Kidney (tissue), 14 donors: Measurements from ENCODE around the gene IQGAP3. TPM values are rescaled to one million over a fixed set of nuclear protein-coding genes. Genes with fewer than 3 reads are reported as not detected.

Experiments used
- DNase-seq, 5 donors: peaks; one replicate each; pipeline ENCODE4 v3.0.0-alpha.2; 2013 to 2020
- FAIRE-seq: peaks from 2 replicates; lab custom pipeline; 2012; peaks lifted over from hg19 to GRCh38; lab: Jason Lieb, UNC
- H3K27ac ChIP-seq, 2 donors: one replicate each; pipeline ENCODE4 v1.7.0; 2013; ENCODE audit warnings: low read depth in 2 of 2, low read length in 2 of 2, inconsistent platforms in 1 of 2
- H3K27me3 ChIP-seq: one replicate; pipeline ENCODE4 v1.7.1; 2013; ENCODE audit warnings: low read length, inconsistent platforms; ENCODE audit not compliant: control insufficient read depth, insufficient read depth
- H3K36me3 ChIP-seq, 3 donors: one replicate each; pipeline versions ENCODE4 v1.7.0 to v1.7.1; 2013; ENCODE audit warnings: low read length in 3 of 3, control low read depth in 1 of 3, inconsistent platforms in 1 of 3; ENCODE audit not compliant: insufficient read depth in 3 of 3, control insufficient read depth in 2 of 3
- H3K4me1 ChIP-seq, 3 donors: one replicate each; pipeline versions ENCODE4 v1.7.0 to v1.7.1; 2013; ENCODE audit warnings: low read length in 3 of 3, inconsistent platforms in 1 of 3, low read depth in 1 of 3; ENCODE audit not compliant: control insufficient read depth in 2 of 3, insufficient read depth in 2 of 3
- H3K4me3 ChIP-seq, 3 donors: one replicate each; pipeline versions ENCODE4 v1.7.0 to v1.8.1; 2013; ENCODE audit warnings: low read length in 3 of 3, control low read depth in 1 of 3, inconsistent platforms in 1 of 3
- H3K9ac ChIP-seq, 3 donors: one replicate each; pipeline versions ENCODE4 v1.7.0 to v1.7.1; 2013; ENCODE audit warnings: low read length in 3 of 3, control low read depth in 1 of 3, inconsistent platforms in 1 of 3
- H3K9me3 ChIP-seq, 3 donors: one replicate each; pipeline versions ENCODE4 v1.7.0 to v1.7.1; 2013; ENCODE audit warnings: low read length in 3 of 3, control low read depth in 1 of 3, inconsistent platforms in 1 of 3; ENCODE audit not compliant: control insufficient read depth in 2 of 3, insufficient read depth in 1 of 3
- CTCF ChIP-seq: IDR thresholded peaks from 3 replicates; pipeline ENCODE4 v1.5.1; 2012; ENCODE audit warnings: mild to moderate bottlenecking, moderate library complexity, borderline replicate concordance; ENCODE audit not compliant: insufficient read depth; ENCODE audit errors: extremely low read depth
- intact Hi-C: fragments of 100-400 bp; cut with DNase I; formaldehyde crosslinking; loops from one replicate; pipeline ENCODE4 v1.11.1; 2022
- polyA plus RNA-seq: library from polyadenylated mRNA; stranded (reverse); fragments of 350-450 nt; fragmentation: Illumina TruSeq; extraction: RNeasy Lipid Tissue Mini Kit (QIAGEN cat#74804); gene quantifications from one replicate; pipeline ENCODE4 v1.2.3, GENCODE V29; 2014; ENCODE audit warnings: low read depth, low replicate concordance; ENCODE audit not compliant: insufficient read depth
- total RNA-seq: library from RNA; stranded (reverse); fragmentation: NEBNext Ultra II Directional; extraction: Animal tissue kit (Norgen Biotek cat#: 25700); gene quantifications from one replicate; pipeline ENCODE4 v1.2.1, GENCODE V29; 2021
- donor health status: control.
- donor health status: control.
- donor health status: control.
- donor health status: control.
- donor health status: control.
- donor health status: DM: yes; HTN: yes; CAD: no.
- donor health status: Normal renal cell carcinoma (clear cell type).

IQGAP3 gene
- total and polyA plus RNA-seq, 2 donors from 2014 or later, result 0.13 to 1.7 TPM

DNA sequence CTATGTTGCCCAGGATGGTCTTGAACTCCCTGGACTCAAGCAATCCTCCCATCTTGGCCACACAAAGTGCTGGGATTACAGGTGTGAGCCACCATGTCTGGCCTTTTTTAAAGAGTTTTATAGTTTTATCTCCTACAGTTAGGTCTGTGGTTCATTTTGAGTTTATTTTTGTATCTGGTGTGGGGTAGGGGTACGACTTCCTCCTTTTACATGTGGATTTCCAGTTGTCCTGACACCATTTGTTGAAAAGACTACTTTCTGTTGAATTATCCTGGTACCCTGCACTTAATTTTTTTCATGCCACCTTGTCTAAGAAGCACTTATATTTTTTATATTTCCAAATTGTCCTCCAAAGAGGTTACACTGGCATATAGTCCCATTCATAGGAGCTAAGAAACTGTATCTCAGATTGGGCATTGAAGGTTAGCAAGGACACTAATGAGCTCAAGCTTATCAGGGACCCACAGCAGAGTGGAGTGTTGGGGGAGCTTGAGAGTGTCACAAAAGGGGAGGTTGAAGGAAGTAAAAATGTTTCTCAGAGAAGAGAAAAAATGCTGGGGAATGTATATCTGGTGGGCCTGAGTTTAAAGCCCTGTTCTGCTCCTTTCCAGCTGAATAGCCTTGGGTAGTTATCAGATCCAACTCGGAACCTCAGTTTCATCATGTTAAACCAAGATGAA is 48.4 kb downstream of the IQGAP3 start:
- Histone ChIP-seq H3K4me1 (peaks cover 0 to 2% (median 0%) of the 10 kb centered on the region in 3 donors), H3K9me3 (no peaks in the 10 kb centered on the region), H3K27me3 (no peaks in the 10 kb centered on the region), H3K9ac (no peak overlapping the region), H3K27ac (no peak overlapping the region), H3K4me3 (no peak overlapping the region), H3K36me3 (no peaks in the 10 kb centered on the region)
- intact Hi-C loops, result no loop called here
- DNase-seq (no peak), FAIRE-seq (no peak)
- TF ChIP-seq CTCF, result no peak

- no peak overlapping the region for H3K9ac ChIP-seq
- H3K4me3 ChIP-seq, result no peak overlapping the region
- no peaks in the 10 kb centered on the region for H3K27me3 ChIP-seq
- H3K4me1 ChIP-seq, result peaks cover 0 to 2% (median 0%) of the 10 kb centered on the region in 3 donors
- no peaks in the 10 kb centered on the region for H3K9me3 ChIP-seq
- no peaks in the 10 kb centered on the region for H3K36me3 ChIP-seq
- intact Hi-C loops, result no loop called here
- no peak for DNase-seq
- TF ChIP-seq CTCF, result no peak
- no peak for FAIRE-seq
- H3K27ac ChIP-seq, result no peak overlapping the region
These were observed 49.9 kb downstream of the IQGAP3 start for GRCh38 chr1:156522443-156522970.

DNA sequence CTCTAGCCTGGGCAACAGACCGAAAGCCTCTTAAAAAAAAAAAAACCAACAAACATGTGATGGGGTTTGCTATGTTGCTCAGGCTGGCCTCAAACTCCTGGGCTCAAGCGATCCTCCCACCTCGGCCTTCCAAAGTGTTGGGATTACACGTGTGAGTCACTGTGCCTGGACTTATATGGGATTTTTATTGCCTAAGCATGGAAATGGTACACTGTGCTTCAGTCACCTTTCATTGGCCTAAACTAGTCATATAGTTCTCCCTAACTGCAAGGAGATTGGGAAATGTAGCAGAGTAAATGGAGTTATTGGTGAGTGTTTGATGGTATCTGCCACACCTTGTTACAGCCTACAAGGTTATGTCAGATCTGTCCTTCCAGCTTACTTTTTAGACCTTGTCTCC is 54.6 kb downstream of the IQGAP3 start:
- H3K9me3 ChIP-seq, result no peaks in the 10 kb centered on the region
- TF ChIP-seq CTCF, result no peak
- DNase-seq, result no peak
- no peaks in the 10 kb centered on the region for H3K4me1 ChIP-seq
- no peaks in the 10 kb centered on the region for H3K27me3 ChIP-seq
- intact Hi-C loops, result no loop called here
- H3K9ac ChIP-seq, result no peak overlapping the region
- no peak overlapping the region for H3K4me3 ChIP-seq
- no peak for FAIRE-seq
- H3K27ac ChIP-seq, result no peak overlapping the region
- H3K36me3 ChIP-seq, result no peaks in the 10 kb centered on the region

DNA sequence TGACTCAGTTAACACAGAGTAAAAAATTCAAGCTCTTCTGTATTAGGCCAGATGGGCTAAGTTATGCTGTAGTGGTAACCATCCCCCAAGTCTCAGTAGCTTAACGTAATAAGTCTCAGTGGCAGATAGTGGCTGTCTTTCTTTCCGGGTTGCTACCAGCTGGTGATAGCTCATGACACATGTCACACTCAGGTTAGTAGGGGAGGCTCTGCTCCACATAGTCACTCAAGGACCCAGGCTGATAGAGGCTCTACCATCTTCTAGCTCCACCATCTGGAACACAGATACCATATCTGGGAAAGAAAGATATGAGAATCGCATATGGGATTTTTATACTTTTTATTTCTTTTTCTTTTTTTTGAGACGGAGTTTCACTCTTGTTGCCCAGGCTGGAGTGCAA is 55.5 kb downstream of the IQGAP3 start:
- Histone ChIP-seq H3K4me1 (no peaks in the 10 kb centered on the region), H3K9me3 (no peaks in the 10 kb centered on the region)
- no peak for FAIRE-seq

More for the DNA sequence above, 55.5 kb downstream of the IQGAP3 start:
- no peak for DNase-seq
- intact Hi-C loops, result no loop called here
- Histone ChIP-seq H3K9ac (no peak overlapping the region), H3K36me3 (no peaks in the 10 kb centered on the region), H3K4me3 (no peak overlapping the region), H3K27ac (no peak overlapping the region), H3K27me3 (no peaks in the 10 kb centered on the region)
- no peak for TF ChIP-seq CTCF
